Hepatocyte (in vitro differentiated cells): Measurements from ENCODE around the gene PRKAR2A. TPM values are rescaled to one million over a fixed set of nuclear protein-coding genes. Genes with fewer than 3 reads are reported as not detected.
A peak's percentile ranks its signal among the peaks of the same experiment; 100 is the strongest.

Experiments used
- DNase-seq: peaks from one replicate; pipeline ENCODE4 v3.0.0-alpha.2; 2016; ENCODE audit warnings: low spot score
- H2AFZ ChIP-seq: fragments of 200-600 bp; sonication (generic); 2 replicates; pipeline ENCODE4 v1.6.0; 2016; ENCODE audit warnings: antibody characterized with exemption, mild to moderate bottlenecking
- H3K27ac ChIP-seq: fragments of 200-600 bp; sonication (generic); 2 replicates; pipeline ENCODE4 v1.5.1; 2016; ENCODE audit warnings: mild to moderate bottlenecking
- H3K27me3 ChIP-seq: fragments of 200-600 bp; sonication (generic); 2 replicates; pipeline ENCODE4 v1.6.1; 2016
- H3K36me3 ChIP-seq: fragments of 200-600 bp; sonication (generic); replicated peaks from 2 replicates; pipeline ENCODE4 v1.5.1; 2016; ENCODE audit warnings: low read depth; ENCODE audit not compliant: insufficient read depth
- H3K4me1 ChIP-seq: fragments of 200-600 bp; sonication (generic); 2 replicates; pipeline ENCODE4 v1.5.1; 2016; ENCODE audit warnings: mild to moderate bottlenecking, moderate library complexity; ENCODE audit not compliant: insufficient read depth
- H3K4me2 ChIP-seq: fragments of 200-600 bp; sonication (generic); 2 replicates; pipeline ENCODE4 v1.6.0; 2016
- H3K4me3 ChIP-seq: fragments of 200-600 bp; sonication (generic); 2 replicates; pipeline ENCODE4 v1.5.1; 2016; ENCODE audit warnings: mild to moderate bottlenecking
- H3K79me2 ChIP-seq: fragments of 200-600 bp; sonication (generic); 2 replicates; pipeline ENCODE4 v1.6.0; 2017; ENCODE audit warnings: mild to moderate bottlenecking
- H3K9me2 ChIP-seq: fragments of 200-600 bp; sonication (generic); replicated peaks from 2 replicates; pipeline ENCODE4 v1.6.0; 2017; ENCODE audit warnings: mild to moderate bottlenecking; ENCODE audit not compliant: insufficient read depth
- H3K9me3 ChIP-seq: fragments of 200-600 bp; sonication (generic); 2 replicates; pipeline ENCODE4 v1.5.1; 2016; ENCODE audit warnings: low read depth, mild to moderate bottlenecking
- H4K20me1 ChIP-seq: fragments of 200-600 bp; sonication (generic); 2 replicates; pipeline ENCODE4 v1.6.0; 2016; ENCODE audit warnings: mild to moderate bottlenecking; ENCODE audit not compliant: insufficient read depth, poor library complexity, severe bottlenecking
- EZH2 ChIP-seq: fragments of 200-600 bp; sonication (generic); IDR thresholded peaks from 2 replicates; pipeline ENCODE4 v1.6.1; 2016; ENCODE audit warnings: antibody characterized with exemption, mild to moderate bottlenecking, borderline replicate concordance
- EZH2phosphoT487 ChIP-seq: fragments of 200-600 bp; sonication (generic); IDR thresholded peaks from one replicate; pipeline ENCODE4 v1.6.1; 2018; ENCODE audit warnings: antibody characterized with exemption, mild to moderate bottlenecking, low read depth, moderate library complexity; ENCODE audit not compliant: unreplicated experiment, severe bottlenecking
- WGBS: methylation state at CpG from one replicate; pipeline ENCODE4 v1.1.6; 2016; ENCODE audit warnings: low lambda C conversion rate; ENCODE audit errors: missing lambda C conversion rate; 5-methylcytosine and 5-hydroxymethylcytosine counted together
- polyA plus RNA-seq: library from polyadenylated mRNA; unstranded; fragments of >200 nt; fragmentation: Nextera tagmentation; extraction: Ambion mirVana; gene quantifications from 2 replicates; pipeline ENCODE4 v1.2.1, GENCODE V29; 2016
- total RNA-seq: library from RNA; depleted of rRNA; stranded (reverse); fragments of >200 nt; gene quantifications from 2 replicates; pipeline ENCODE4 v1.2.3, GENCODE V29; 2014
- TF ChIP-seq, protein P1 (sequence below): fragments of 200-600 bp; sonication (generic); IDR thresholded peaks from 2 replicates; pipeline ENCODE4 v1.5.1; 2016; ENCODE audit warnings: antibody characterized with exemption, mild to moderate bottlenecking; ENCODE audit not compliant: poor library complexity

The PRKAR2A gene
- total and polyA plus RNA-seq, 2 experiments from 2014 or later = 9.0 to 33.9 TPM

DNA sequence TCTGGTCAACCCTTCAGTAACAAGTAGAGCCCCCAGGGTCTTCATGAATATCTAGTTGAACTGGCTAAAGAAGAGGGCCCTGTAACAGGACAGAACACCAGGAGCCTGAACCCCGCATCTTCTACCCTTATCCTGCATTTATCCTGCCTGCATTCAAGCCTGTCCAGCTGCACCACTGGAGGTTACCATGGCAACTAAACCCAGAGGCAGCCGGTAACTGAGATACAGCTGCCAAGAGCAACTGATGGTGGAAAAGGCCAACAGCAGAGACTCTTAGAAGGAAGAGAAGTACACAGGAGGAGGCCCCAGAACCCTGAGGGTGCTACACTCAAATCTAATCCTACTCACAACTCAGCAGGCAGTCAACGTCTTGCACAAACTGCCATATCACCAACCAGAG lies 3.7 kb upstream of the PRKAR2A start:
- DNase-seq = peak; percentile 59
- 53% methylated on average over 3 of the region's 3 CpGs for WGBS

GRCh38 chr3:48848816-48849515 lies 1.3 kb upstream of the PRKAR2A start:
- no peak overlapping the region for H3K4me2 ChIP-seq
- H3K27ac ChIP-seq = no peak overlapping the region
- H3K4me3 ChIP-seq = no peak overlapping the region
- H3K4me1 ChIP-seq = peaks cover 13% of the 10 kb centered on the region
- H3K9me3 ChIP-seq = no peaks in the 10 kb centered on the region
- no peaks in the 10 kb centered on the region for H3K36me3 ChIP-seq
- no peaks in the 10 kb centered on the region for H3K9me2 ChIP-seq
- 98% methylated on average over 8 of the region's 8 CpGs for WGBS
- peaks cover 20% of the 10 kb centered on the region for H3K79me2 ChIP-seq
- DNase-seq = no peak
- H2AFZ ChIP-seq = no peak overlapping the region
- H3K27me3 ChIP-seq = no peaks in the 10 kb centered on the region
- TF ChIP-seq EZH2phosphoT487 (no peak), EZH2 (no peak)
- TF ChIP-seq, protein P1, sequence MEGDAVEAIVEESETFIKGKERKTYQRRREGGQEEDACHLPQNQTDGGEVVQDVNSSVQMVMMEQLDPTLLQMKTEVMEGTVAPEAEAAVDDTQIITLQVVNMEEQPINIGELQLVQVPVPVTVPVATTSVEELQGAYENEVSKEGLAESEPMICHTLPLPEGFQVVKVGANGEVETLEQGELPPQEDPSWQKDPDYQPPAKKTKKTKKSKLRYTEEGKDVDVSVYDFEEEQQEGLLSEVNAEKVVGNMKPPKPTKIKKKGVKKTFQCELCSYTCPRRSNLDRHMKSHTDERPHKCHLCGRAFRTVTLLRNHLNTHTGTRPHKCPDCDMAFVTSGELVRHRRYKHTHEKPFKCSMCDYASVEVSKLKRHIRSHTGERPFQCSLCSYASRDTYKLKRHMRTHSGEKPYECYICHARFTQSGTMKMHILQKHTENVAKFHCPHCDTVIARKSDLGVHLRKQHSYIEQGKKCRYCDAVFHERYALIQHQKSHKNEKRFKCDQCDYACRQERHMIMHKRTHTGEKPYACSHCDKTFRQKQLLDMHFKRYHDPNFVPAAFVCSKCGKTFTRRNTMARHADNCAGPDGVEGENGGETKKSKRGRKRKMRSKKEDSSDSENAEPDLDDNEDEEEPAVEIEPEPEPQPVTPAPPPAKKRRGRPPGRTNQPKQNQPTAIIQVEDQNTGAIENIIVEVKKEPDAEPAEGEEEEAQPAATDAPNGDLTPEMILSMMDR = no peak
- H4K20me1 ChIP-seq = peaks cover 13% of the 10 kb centered on the region

More for the DNA sequence above, 3.7 kb upstream of the PRKAR2A start:
- Histone ChIP-seq H3K27ac (no peak overlapping the region), H3K4me1 (peaks cover 3% of the 10 kb centered on the region), H3K27me3 (no peaks in the 10 kb centered on the region), H3K79me2 (peaks cover 3% of the 10 kb centered on the region), H3K9me3 (no peaks in the 10 kb centered on the region), H2AFZ (no peak overlapping the region), H3K4me2 (no peak overlapping the region), H3K9me2 (no peaks in the 10 kb centered on the region), H3K36me3 (no peaks in the 10 kb centered on the region), H4K20me1 (peaks cover 6% of the 10 kb centered on the region), H3K4me3 (no peak overlapping the region)
- TF ChIP-seq EZH2phosphoT487 = no peak

- TF ChIP-seq EZH2phosphoT487 (no peak), EZH2 (no peak)
- TF ChIP-seq, protein P1 = no peak
- Histone ChIP-seq H4K20me1 (peaks cover 13% of the 10 kb centered on the region), H3K9me3 (no peaks in the 10 kb centered on the region), H3K79me2 (peaks cover 20% of the 10 kb centered on the region), H2AFZ (peak overlapping the region; percentile 93), H3K36me3 (no peaks in the 10 kb centered on the region), H3K27ac (peak overlapping the region; percentile 89), H3K9me2 (no peaks in the 10 kb centered on the region), H3K27me3 (no peaks in the 10 kb centered on the region), H3K4me3 (peak overlapping the region; percentile 84), H3K4me2 (peak overlapping the region; percentile 86), H3K4me1 (peaks cover 13% of the 10 kb centered on the region)
- peak; percentile 82 for DNase-seq
- WGBS = 1% methylated on average over 39 of the region's 42 CpGs
Observed at GRCh38 chr3:48847053-48847503, 596 bp downstream of the PRKAR2A start.

GRCh38 chr3:48845170-48845569 lies 2.5 kb downstream of the PRKAR2A start:
- peaks cover 13% of the 10 kb centered on the region for H3K4me1 ChIP-seq
- H3K27me3 ChIP-seq = no peaks in the 10 kb centered on the region
- no peak overlapping the region for H3K27ac ChIP-seq
- WGBS = 52% methylated on average over 2 of the region's 2 CpGs
- H3K9me2 ChIP-seq = no peaks in the 10 kb centered on the region
- H3K4me2 ChIP-seq = peak overlapping the region; percentile 86
- DNase-seq = no peak
- TF ChIP-seq EZH2 (no peak), EZH2phosphoT487 (no peak)
- TF ChIP-seq, protein P1 = no peak
- no peak overlapping the region for H3K4me3 ChIP-seq
- H4K20me1 ChIP-seq = peaks cover 13% of the 10 kb centered on the region
- no peak overlapping the region for H2AFZ ChIP-seq
- peaks cover 31% of the 10 kb centered on the region for H3K79me2 ChIP-seq
- no peaks in the 10 kb centered on the region for H3K36me3 ChIP-seq
- H3K9me3 ChIP-seq = no peaks in the 10 kb centered on the region
